ENCODE measurements around the gene RAB11A.

The RAB11A gene

GRCh38 chr15:65829130-65829764, 40.0 kb upstream of the RAB11A start:
- no peak for TF ChIP-seq POLR2AphosphoS5 (IDR thresholded peaks at IDR 0.05; ENCODE audit: borderline replicate concordance, low read depth, low read length)
- TF ChIP-seq FOXP2 (optimal IDR thresholded peaks at IDR 0.05; ENCODE audit: control extremely low read depth, extremely low read length, insufficient read depth): no peak
- no peak for TF ChIP-seq EZH2 (IDR thresholded peaks at IDR 0.05)
- H3K36me3 ChIP-seq (ENCODE audit: insufficient read depth, low read length): no peaks in the 10 kb centered on the region
- H3K9ac ChIP-seq (ENCODE audit: insufficient read length): no peak overlapping the region
- no peak overlapping the region for H3K27ac ChIP-seq
- no peaks in the 10 kb centered on the region for H3K9me3 ChIP-seq (ENCODE audit: low read depth, low read length)
- H3K4me3 ChIP-seq: no peak overlapping the region
- no peak for DNase-seq (ENCODE audit: low read depth, low spot score)

- peak overlapping the region; percentile 43 for H3K4me3 ChIP-seq
Measured at GRCh38 chr15:65832549-65833364, 36.5 kb upstream of the RAB11A start.

GRCh38 chr15:65833501-65834205, 35.6 kb upstream of the RAB11A start:
- peak overlapping the region; percentile 43; the same call in 1 of the 2 replicates for H3K4me3 ChIP-seq
- H3K27ac ChIP-seq: peak overlapping the region; percentile 35; the same call in 1 of the 2 replicates
- no peak for TF ChIP-seq POLR2AphosphoS5 (IDR thresholded peaks at IDR 0.05; ENCODE audit: borderline replicate concordance, low read depth, low read length)
- no peak for TF ChIP-seq FOXP2 (optimal IDR thresholded peaks at IDR 0.05; ENCODE audit: control extremely low read depth, extremely low read length, insufficient read depth)
- TF ChIP-seq EZH2 (IDR thresholded peaks at IDR 0.05): no peak
- H3K9ac ChIP-seq (ENCODE audit: insufficient read length): no peak overlapping the region
- H3K9me3 ChIP-seq (ENCODE audit: low read depth, low read length): no peaks in the 10 kb centered on the region
- H3K36me3 ChIP-seq (ENCODE audit: insufficient read depth, low read length): no peaks in the 10 kb centered on the region
- no peak for DNase-seq (ENCODE audit: low read depth, low spot score)

More at GRCh38 chr15:65832549-65833364, 36.5 kb upstream of the RAB11A start:
- peak; percentile 80 for DNase-seq (ENCODE audit: low read depth, low spot score)
- Histone ChIP-seq H3K9ac (ENCODE audit: insufficient read length) (no peak overlapping the region), H3K36me3 (ENCODE audit: insufficient read depth, low read length) (no peaks in the 10 kb centered on the region), H3K27ac (peak overlapping the region; percentile 35; the same call in 1 of the 2 replicates), H3K9me3 (ENCODE audit: low read depth, low read length) (no peaks in the 10 kb centered on the region)
- TF ChIP-seq FOXP2 (optimal IDR thresholded peaks at IDR 0.05; ENCODE audit: control extremely low read depth, extremely low read length, insufficient read depth) (peak; percentile 86), EZH2 (IDR thresholded peaks at IDR 0.05) (no peak)

- no peaks in the 10 kb centered on the region for H3K9me3 ChIP-seq (ENCODE audit: low read depth, low read length)
- no peak overlapping the region for H3K4me3 ChIP-seq
- no peak overlapping the region for H3K27ac ChIP-seq
- no peak for DNase-seq (ENCODE audit: low read depth, low spot score)
- no peak overlapping the region for H3K9ac ChIP-seq (ENCODE audit: insufficient read length)
- no peaks in the 10 kb centered on the region for H3K36me3 ChIP-seq (ENCODE audit: insufficient read depth, low read length)
- TF ChIP-seq EZH2 (IDR thresholded peaks at IDR 0.05): no peak
- TF ChIP-seq FOXP2 (optimal IDR thresholded peaks at IDR 0.05; ENCODE audit: control extremely low read depth, extremely low read length, insufficient read depth): no peak
- TF ChIP-seq POLR2AphosphoS5 (IDR thresholded peaks at IDR 0.05; ENCODE audit: borderline replicate concordance, low read depth, low read length): no peak
Measured at GRCh38 chr15:65834603-65835282, 34.5 kb upstream of the RAB11A start.

- TF ChIP-seq FOXP2 (optimal IDR thresholded peaks at IDR 0.05; ENCODE audit: control extremely low read depth, extremely low read length, insufficient read depth) (no peak), POLR2AphosphoS5 (IDR thresholded peaks at IDR 0.05; ENCODE audit: borderline replicate concordance, low read depth, low read length) (no peak), EZH2 (IDR thresholded peaks at IDR 0.05) (no peak)
- Histone ChIP-seq H3K27ac (no peak overlapping the region), H3K9me3 (ENCODE audit: low read depth, low read length) (no peaks in the 10 kb centered on the region), H3K9ac (ENCODE audit: insufficient read length) (no peak overlapping the region), H3K36me3 (ENCODE audit: insufficient read depth, low read length) (no peaks in the 10 kb centered on the region), H3K4me3 (no peak overlapping the region)
- DNase-seq (ENCODE audit: low read depth, low spot score): no peak
Measured at GRCh38 chr15:65835447-65835846, 33.8 kb upstream of the RAB11A start.

- no peak overlapping the region for H3K9ac ChIP-seq (ENCODE audit: insufficient read length)
- H3K27ac ChIP-seq: no peak overlapping the region
- H3K4me3 ChIP-seq: no peak overlapping the region
- DNase-seq (ENCODE audit: low read depth, low spot score): no peak
- H3K36me3 ChIP-seq (ENCODE audit: insufficient read depth, low read length): no peaks in the 10 kb centered on the region
- H3K9me3 ChIP-seq (ENCODE audit: low read depth, low read length): no peaks in the 10 kb centered on the region
- no peak for TF ChIP-seq POLR2AphosphoS5 (IDR thresholded peaks at IDR 0.05; ENCODE audit: borderline replicate concordance, low read depth, low read length)
Measured at GRCh38 chr15:65836665-65837064, 32.6 kb upstream of the RAB11A start.

- H3K9ac ChIP-seq (ENCODE audit: insufficient read length): no peak overlapping the region
- TF ChIP-seq FOXP2 (optimal IDR thresholded peaks at IDR 0.05; ENCODE audit: control extremely low read depth, extremely low read length, insufficient read depth) (no peak), POLR2AphosphoS5 (IDR thresholded peaks at IDR 0.05; ENCODE audit: borderline replicate concordance, low read depth, low read length) (no peak), EZH2 (IDR thresholded peaks at IDR 0.05) (no peak)
- no peak for DNase-seq (ENCODE audit: low read depth, low spot score)
- H3K36me3 ChIP-seq (ENCODE audit: insufficient read depth, low read length): no peaks in the 10 kb centered on the region
- H3K27ac ChIP-seq: no peak overlapping the region
- H3K9me3 ChIP-seq (ENCODE audit: low read depth, low read length): no peaks in the 10 kb centered on the region
- no peak overlapping the region for H3K4me3 ChIP-seq
Measured at GRCh38 chr15:65837301-65838294, 31.7 kb upstream of the RAB11A start.

Data from SK-N-MC (cell line).